H9 (cell line): ENCODE data around the gene MRPL9. TPM values are rescaled to one million over a fixed set of nuclear protein-coding genes. Genes with fewer than 3 reads are reported as not detected.
A peak's percentile ranks its signal among the peaks of the same experiment; 100 is the strongest.

Experiments used
- DNase-seq: peaks from one replicate; pipeline ENCODE4 v3.0.0-alpha.2; 2017
- H2AFZ ChIP-seq: one replicate; pipeline ENCODE4 v1.6.1; 2013; ENCODE audit warnings: mild to moderate bottlenecking, low read length, control low read depth, moderate library complexity
- H2AK5ac ChIP-seq: 2 replicates; pipeline ENCODE4 v1.6.1; 2013; ENCODE audit warnings: low read length, control low read depth, mixed read lengths; ENCODE audit not compliant: insufficient read length
- H2BK120ac ChIP-seq: one replicate; pipeline ENCODE4 v1.6.1; 2013; ENCODE audit warnings: low read depth, mild to moderate bottlenecking, low read length, control low read depth, inconsistent platforms; ENCODE audit not compliant: poor library complexity, severe bottlenecking
- H2BK12ac ChIP-seq: 2 replicates; pipeline ENCODE4 v1.6.1; 2013; ENCODE audit warnings: low read length, control low read depth, mixed read lengths, low read depth; ENCODE audit not compliant: insufficient read length
- H2BK15ac ChIP-seq: 2 replicates; pipeline ENCODE4 v1.6.1; 2013; ENCODE audit warnings: low read depth, low read length, control low read depth
- H2BK20ac ChIP-seq: one replicate; pipeline ENCODE4 v1.6.1; 2013; ENCODE audit warnings: low read depth, mild to moderate bottlenecking, low read length, control low read depth, inconsistent platforms; ENCODE audit not compliant: poor library complexity, severe bottlenecking
- H2BK5ac ChIP-seq: 2 replicates; pipeline ENCODE4 v1.6.1; 2013; ENCODE audit warnings: low read length, control low read depth, mixed read lengths; ENCODE audit not compliant: insufficient read length
- H3K14ac ChIP-seq: 2 replicates; pipeline ENCODE4 v1.6.1; 2013; ENCODE audit warnings: low read length, control low read depth; ENCODE audit not compliant: insufficient read depth
- H3K18ac ChIP-seq: 2 replicates; pipeline ENCODE4 v1.6.1; 2013; ENCODE audit warnings: low read depth, mild to moderate bottlenecking, mixed read lengths, low read length, control low read depth; ENCODE audit not compliant: insufficient read length
- H3K23ac ChIP-seq: 2 replicates; pipeline ENCODE4 v1.6.1; 2013; ENCODE audit warnings: low read length, control low read depth, mixed read lengths, low read depth; ENCODE audit not compliant: insufficient read length
- H3K23me2 ChIP-seq: 2 replicates; pipeline ENCODE4 v1.6.1; 2013; ENCODE audit warnings: low read depth, mild to moderate bottlenecking, mixed read lengths, low read length, control low read depth; ENCODE audit not compliant: insufficient read length, poor library complexity, severe bottlenecking
- H3K27ac ChIP-seq: 2 replicates; pipeline ENCODE4 v1.5.1; 2013; ENCODE audit warnings: low read length, control low read depth, mixed read lengths, low read depth; ENCODE audit not compliant: insufficient read length
- H3K27me3 ChIP-seq: 2 replicates; pipeline ENCODE4 v1.6.1; 2013; ENCODE audit warnings: low read length, control low read depth, inconsistent platforms; ENCODE audit not compliant: insufficient read depth
- H3K4ac ChIP-seq: 2 replicates; pipeline ENCODE4 v1.6.1; 2013; ENCODE audit warnings: low read depth, mild to moderate bottlenecking, control low read depth, inconsistent platforms, low read length, moderate library complexity
- H3K4me1 ChIP-seq: 2 replicates; pipeline ENCODE4 v1.6.1; 2013; ENCODE audit warnings: low read length, control low read depth, inconsistent platforms; ENCODE audit not compliant: insufficient read depth
- H3K4me2 ChIP-seq: 2 replicates; pipeline ENCODE4 v1.6.1; 2013; ENCODE audit warnings: low read length, control low read depth, mixed read lengths; ENCODE audit not compliant: insufficient read length, insufficient read depth
- H3K56ac ChIP-seq: 2 replicates; pipeline ENCODE4 v1.6.1; 2013; ENCODE audit warnings: low read depth, mild to moderate bottlenecking, mixed read lengths, low read length, control low read depth; ENCODE audit not compliant: insufficient read length
- H3K79me1 ChIP-seq: 2 replicates; pipeline ENCODE4 v1.6.1; 2013; ENCODE audit warnings: low read depth, mild to moderate bottlenecking, moderate library complexity, low read length, control low read depth, inconsistent platforms; ENCODE audit not compliant: insufficient read depth, poor library complexity, severe bottlenecking
- H3K79me2 ChIP-seq: 2 replicates; pipeline ENCODE4 v1.6.1; 2013; ENCODE audit warnings: low read length, control low read depth, inconsistent platforms; ENCODE audit not compliant: insufficient read depth
- H3K9ac ChIP-seq: 2 replicates; pipeline ENCODE4 v1.6.1; 2013; ENCODE audit warnings: low read length, control low read depth, mixed read lengths; ENCODE audit not compliant: insufficient read length; ENCODE audit errors: extremely low read depth
- H3K9me3 ChIP-seq: one replicate; pipeline ENCODE4 v1.6.1; 2013; ENCODE audit warnings: low read depth, low read length, inconsistent platforms; ENCODE audit not compliant: control insufficient read depth
- H3T11ph ChIP-seq: one replicate; pipeline ENCODE4 v1.6.1; 2013; ENCODE audit warnings: mild to moderate bottlenecking, low read length, control low read depth, inconsistent platforms
- H4K20me1 ChIP-seq: one replicate; pipeline ENCODE4 v1.6.1; 2013; ENCODE audit not compliant: control insufficient read depth, insufficient read length, insufficient read depth
- H4K5ac ChIP-seq: 2 replicates; pipeline ENCODE4 v1.6.1; 2013; ENCODE audit warnings: low read depth, mild to moderate bottlenecking, mixed read lengths, low read length, control low read depth; ENCODE audit not compliant: insufficient read length
- H4K8ac ChIP-seq: replicated peaks from 2 replicates; pipeline ENCODE4 v1.6.1; 2013; ENCODE audit warnings: low read length, control low read depth, mixed read lengths, low read depth; ENCODE audit not compliant: insufficient read length
- H4K91ac ChIP-seq: 2 replicates; pipeline ENCODE4 v1.6.1; 2013; ENCODE audit warnings: low read depth, mild to moderate bottlenecking, moderate library complexity, mixed read lengths, low read length, control low read depth; ENCODE audit not compliant: insufficient read length
- H3K27ac Mint-ChIP-seq, 3 experiments: 2 replicates in 2 of 3; 3 replicates in 1 of 3; pipeline ENCODE4 v1.8.0; 2020 to 2021; ENCODE audit warnings: mixed read lengths in 3 of 3, mild to moderate bottlenecking in 1 of 3, moderate library complexity in 1 of 3
- H3K27me3 Mint-ChIP-seq: 2 replicates; pipeline ENCODE4 v1.8.0; 2021; ENCODE audit warnings: low read depth, mild to moderate bottlenecking, moderate library complexity, mixed read lengths
- H3K36me3 Mint-ChIP-seq, 3 experiments: 2 replicates in 2 of 3; 3 replicates in 1 of 3; pipeline ENCODE4 v1.8.0; 2020 to 2021; ENCODE audit warnings: low read depth in 3 of 3, mixed read lengths in 3 of 3; ENCODE audit not compliant: insufficient read depth in 1 of 3
- H3K4me1 Mint-ChIP-seq, 2 experiments: 2 replicates each; pipeline ENCODE4 v1.8.0; 2020; ENCODE audit warnings: mixed read lengths in 2 of 2
- H3K4me3 Mint-ChIP-seq, 2 experiments: 2 replicates in 1 of 2; 3 replicates in 1 of 2; pipeline ENCODE4 v1.8.0; 2020 to 2021; ENCODE audit warnings: mild to moderate bottlenecking in 2 of 2, mixed read lengths in 2 of 2, moderate library complexity in 1 of 2
- H3K9me3 Mint-ChIP-seq, 2 experiments: 2 replicates in 1 of 2; 3 replicates in 1 of 2; pipeline ENCODE4 v1.8.0; 2020; ENCODE audit warnings: mild to moderate bottlenecking in 2 of 2, mixed read lengths in 2 of 2, moderate library complexity in 1 of 2
- WGBS: extraction: QIAGEN DNeasy Blood & Tissue Kit; methylation state at CpG from one replicate; pipeline ENCODE4 v1.1.7; 2013; ENCODE audit warnings: missing lambda C conversion rate, low lambda C conversion rate, mixed read lengths; ENCODE audit not compliant: insufficient read length; ENCODE audit errors: extremely low coverage; 5-methylcytosine and 5-hydroxymethylcytosine counted together
- total RNA-seq: library from RNA; stranded (reverse); gene quantifications from 2 replicates; pipeline ENCODE4 v1.2.1, GENCODE V29; 2021
- TF ChIP-seq, protein P1 (sequence below): fragments of 200-600 bp; sonication (generic); conservative IDR thresholded peaks from 3 replicates; pipeline ENCODE4 v1.8.0; 2021; ENCODE audit warnings: antibody characterized with exemption, mild to moderate bottlenecking

The MRPL9 gene
- total RNA-seq, 1 experiment from 2014 or later: 102 TPM

DNA sequence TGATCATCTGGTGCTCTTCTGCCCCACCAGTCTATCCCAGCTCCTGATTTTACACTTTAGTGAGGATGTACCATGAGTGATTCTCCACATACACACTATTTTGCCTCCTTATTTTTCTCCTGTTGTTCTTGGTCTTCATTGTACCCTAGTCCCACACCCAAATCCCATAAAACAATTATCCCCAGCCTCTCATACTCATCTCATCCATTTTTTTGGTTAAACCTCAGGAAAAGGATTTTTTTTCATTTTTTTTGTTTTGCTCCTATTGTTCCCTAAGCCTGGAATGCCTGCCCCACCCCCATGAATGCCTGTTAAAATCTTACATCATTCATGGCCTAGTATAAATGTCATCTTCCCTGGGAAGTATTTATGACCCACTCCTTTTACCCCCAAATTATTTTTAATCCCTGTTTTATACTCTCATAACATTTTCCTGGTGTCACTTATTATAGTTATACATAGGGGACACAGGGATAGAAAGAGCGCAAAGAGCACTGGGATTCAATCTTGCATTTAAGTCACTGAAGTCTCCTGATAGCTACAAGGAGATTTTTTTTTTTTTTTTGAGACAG is 46.8 kb upstream of the MRPL9 start:
- H3T11ph ChIP-seq: no peak overlapping the region
- H4K5ac ChIP-seq: no peak overlapping the region
- no peaks in the 10 kb centered on the region; the same call in 1 of the 2 replicates for H3K4me1 ChIP-seq
- no peak overlapping the region for H3K18ac ChIP-seq
- H3K9ac ChIP-seq: no peak overlapping the region
- H3K27me3 ChIP-seq: 0 out of 2 replicates have a peak, but pooled peaks cover 2% of the 10 kb centered on the region
- H3K27ac Mint-ChIP-seq: peak overlapping the region; percentile 32 to 92 (median 84)
- no peaks in the 10 kb centered on the region for H4K20me1 ChIP-seq
- H2BK120ac ChIP-seq: no peak overlapping the region
- no peak overlapping the region for H2BK5ac ChIP-seq
- no peak overlapping the region for H3K4ac ChIP-seq
- no peak overlapping the region for H3K4me3 Mint-ChIP-seq
- no peaks in the 10 kb centered on the region for H3K79me2 ChIP-seq
- no peak overlapping the region for H2BK12ac ChIP-seq
- H3K27ac ChIP-seq: no peak overlapping the region
- H3K9me3 Mint-ChIP-seq: no peaks in the 10 kb centered on the region
- no peak overlapping the region for H3K4me2 ChIP-seq
- H2BK20ac ChIP-seq: no peak overlapping the region
- peaks cover 3% of the 10 kb centered on the region; the same call in 1 of the 2 replicates for H3K27me3 Mint-ChIP-seq
- H3K23ac ChIP-seq: no peak overlapping the region
- peaks cover 22 to 24% of the 10 kb centered on the region in 2 experiments for H3K4me1 Mint-ChIP-seq
- H2AK5ac ChIP-seq: no peak overlapping the region
- no peak overlapping the region for H4K91ac ChIP-seq
- no peak overlapping the region for H2AFZ ChIP-seq
- no peaks in the 10 kb centered on the region for H3K79me1 ChIP-seq
- no CpG with 5 or more reads among the region's 1 CpG for WGBS
- TF ChIP-seq, protein P1, sequence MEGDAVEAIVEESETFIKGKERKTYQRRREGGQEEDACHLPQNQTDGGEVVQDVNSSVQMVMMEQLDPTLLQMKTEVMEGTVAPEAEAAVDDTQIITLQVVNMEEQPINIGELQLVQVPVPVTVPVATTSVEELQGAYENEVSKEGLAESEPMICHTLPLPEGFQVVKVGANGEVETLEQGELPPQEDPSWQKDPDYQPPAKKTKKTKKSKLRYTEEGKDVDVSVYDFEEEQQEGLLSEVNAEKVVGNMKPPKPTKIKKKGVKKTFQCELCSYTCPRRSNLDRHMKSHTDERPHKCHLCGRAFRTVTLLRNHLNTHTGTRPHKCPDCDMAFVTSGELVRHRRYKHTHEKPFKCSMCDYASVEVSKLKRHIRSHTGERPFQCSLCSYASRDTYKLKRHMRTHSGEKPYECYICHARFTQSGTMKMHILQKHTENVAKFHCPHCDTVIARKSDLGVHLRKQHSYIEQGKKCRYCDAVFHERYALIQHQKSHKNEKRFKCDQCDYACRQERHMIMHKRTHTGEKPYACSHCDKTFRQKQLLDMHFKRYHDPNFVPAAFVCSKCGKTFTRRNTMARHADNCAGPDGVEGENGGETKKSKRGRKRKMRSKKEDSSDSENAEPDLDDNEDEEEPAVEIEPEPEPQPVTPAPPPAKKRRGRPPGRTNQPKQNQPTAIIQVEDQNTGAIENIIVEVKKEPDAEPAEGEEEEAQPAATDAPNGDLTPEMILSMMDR: no peak
- no peak overlapping the region for H4K8ac ChIP-seq
- no peaks in the 10 kb centered on the region for H3K36me3 Mint-ChIP-seq
- no peak overlapping the region for H3K14ac ChIP-seq
- no peak overlapping the region for H2BK15ac ChIP-seq
- H3K56ac ChIP-seq: no peak overlapping the region
- no peaks in the 10 kb centered on the region for H3K23me2 ChIP-seq
- no peak for DNase-seq
- H3K9me3 ChIP-seq: no peaks in the 10 kb centered on the region
